HG03432 (cell line): Measurements from ENCODE around the gene SAP25.
"Not testable (repeated sequence)": the region's sequence is repeated elsewhere in the genome, so short reads cannot be mapped to it uniquely, and the experiment has no call there.

Source experiments
- ATAC-seq: cut with Tn5 transposase; IDR thresholded peaks from one replicate; pipeline ENCODE4 v1.9.1; 2021; ENCODE audit warnings: mild to moderate bottlenecking, moderate library complexity; ENCODE audit not compliant: unreplicated experiment

Gene SAP25

DNA sequence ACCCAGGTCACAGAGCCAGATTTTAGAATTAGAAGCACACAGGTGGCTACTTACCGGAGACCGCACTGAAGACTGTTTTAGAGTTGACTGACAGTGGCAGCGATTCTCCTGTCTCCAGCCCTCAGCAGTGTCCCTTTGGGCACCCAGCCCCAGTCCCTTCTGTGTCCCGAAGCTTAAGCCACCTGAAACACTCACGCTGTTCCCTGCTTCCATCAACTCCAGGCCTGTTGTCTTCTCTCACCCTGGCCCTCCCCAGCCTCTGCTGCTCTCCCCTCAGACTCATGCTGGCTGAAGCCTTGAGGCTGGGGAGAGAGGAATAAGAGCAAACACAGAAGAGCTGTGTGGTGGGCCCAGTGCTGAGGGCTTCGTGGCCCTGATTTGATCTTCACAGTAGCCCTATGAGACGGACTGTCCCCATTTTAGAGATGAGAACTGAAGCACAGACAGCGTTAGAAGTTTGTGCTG lies 10.6 kb downstream of the SAP25 start:
- no peak for ATAC-seq

GRCh38 chr7:100562195-100563099 lies 11.3 kb downstream of the SAP25 start:
- ATAC-seq = no peak

- ATAC-seq = no peak
These were observed 12.1 kb downstream of the SAP25 start for GRCh38 chr7:100561491-100562194.

DNA sequence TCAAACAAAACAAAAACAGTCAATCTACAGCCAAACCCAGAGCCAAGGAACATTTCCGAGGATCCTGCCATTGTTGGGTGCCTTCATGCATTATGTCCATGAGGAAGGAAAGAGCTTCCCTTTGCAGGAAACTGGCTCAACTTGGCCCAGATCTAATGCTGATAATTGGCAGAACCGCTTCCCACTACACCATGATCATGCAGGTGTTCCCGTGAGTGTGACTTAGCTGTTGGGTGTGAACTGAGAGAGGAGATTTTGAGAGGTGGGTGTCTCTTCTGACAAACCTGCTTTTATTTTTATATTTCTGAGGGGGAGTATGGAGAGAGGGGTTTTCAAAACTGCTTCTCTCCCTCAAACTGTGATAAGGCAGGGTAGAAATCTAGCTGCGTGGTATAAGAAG lies 14.6 kb downstream of the SAP25 start:
- no peak for ATAC-seq

DNA sequence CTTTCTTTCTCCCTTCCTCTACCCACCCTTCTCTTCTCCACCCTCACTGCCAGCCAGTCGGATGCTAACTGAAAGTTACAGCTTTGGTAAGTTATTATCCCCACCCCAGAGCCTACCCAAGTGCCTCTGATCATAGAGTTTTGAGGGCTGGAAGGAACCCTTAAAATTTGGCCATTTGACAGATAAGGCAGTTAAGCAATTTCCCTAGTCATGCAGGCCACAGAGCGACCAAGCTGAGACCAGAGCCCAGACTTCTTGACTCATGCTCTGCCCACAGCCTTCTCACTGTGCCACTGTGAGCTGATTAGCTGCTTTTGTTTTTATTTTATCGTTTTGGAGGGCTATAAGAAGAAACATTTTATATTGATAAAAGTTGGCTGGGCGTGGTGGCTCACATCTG lies 17.2 kb downstream of the SAP25 start:
- no peak for ATAC-seq

DNA sequence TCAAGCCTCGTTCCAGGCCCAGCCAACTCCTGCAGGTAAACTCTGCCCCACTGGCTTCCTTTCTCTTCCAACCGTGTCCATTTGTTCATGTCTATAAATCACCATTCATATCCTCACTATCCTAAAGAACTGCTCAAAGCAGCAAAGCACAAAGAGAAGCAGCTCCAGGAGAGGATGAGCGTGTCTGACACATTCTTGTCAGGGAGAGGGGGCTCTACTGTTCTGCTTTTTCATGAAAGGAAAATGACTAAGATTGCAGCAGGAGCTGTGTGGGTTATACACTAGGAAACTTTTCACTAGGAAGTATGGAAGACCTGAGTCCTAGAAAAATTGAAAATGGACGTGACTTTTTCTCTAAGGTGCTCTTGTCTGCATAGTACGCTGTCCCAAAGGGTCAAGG lies 18.0 kb downstream of the SAP25 start:
- no peak for ATAC-seq

- ATAC-seq = no peak
These were observed 20.7 kb downstream of the SAP25 start for GRCh38 chr7:100553032-100553431.

- ATAC-seq = no peak
These were observed 21.2 kb downstream of the SAP25 start for GRCh38 chr7:100552532-100552931.

- ATAC-seq = not testable (repeated sequence)
These were observed 25.3 kb downstream of the SAP25 start for GRCh38 chr7:100548446-100548845.

GRCh38 chr7:100547872-100548271 lies 25.8 kb downstream of the SAP25 start:
- no peak for ATAC-seq

- ATAC-seq = no peak
These were observed 26.5 kb downstream of the SAP25 start for GRCh38 chr7:100546926-100547800.

DNA sequence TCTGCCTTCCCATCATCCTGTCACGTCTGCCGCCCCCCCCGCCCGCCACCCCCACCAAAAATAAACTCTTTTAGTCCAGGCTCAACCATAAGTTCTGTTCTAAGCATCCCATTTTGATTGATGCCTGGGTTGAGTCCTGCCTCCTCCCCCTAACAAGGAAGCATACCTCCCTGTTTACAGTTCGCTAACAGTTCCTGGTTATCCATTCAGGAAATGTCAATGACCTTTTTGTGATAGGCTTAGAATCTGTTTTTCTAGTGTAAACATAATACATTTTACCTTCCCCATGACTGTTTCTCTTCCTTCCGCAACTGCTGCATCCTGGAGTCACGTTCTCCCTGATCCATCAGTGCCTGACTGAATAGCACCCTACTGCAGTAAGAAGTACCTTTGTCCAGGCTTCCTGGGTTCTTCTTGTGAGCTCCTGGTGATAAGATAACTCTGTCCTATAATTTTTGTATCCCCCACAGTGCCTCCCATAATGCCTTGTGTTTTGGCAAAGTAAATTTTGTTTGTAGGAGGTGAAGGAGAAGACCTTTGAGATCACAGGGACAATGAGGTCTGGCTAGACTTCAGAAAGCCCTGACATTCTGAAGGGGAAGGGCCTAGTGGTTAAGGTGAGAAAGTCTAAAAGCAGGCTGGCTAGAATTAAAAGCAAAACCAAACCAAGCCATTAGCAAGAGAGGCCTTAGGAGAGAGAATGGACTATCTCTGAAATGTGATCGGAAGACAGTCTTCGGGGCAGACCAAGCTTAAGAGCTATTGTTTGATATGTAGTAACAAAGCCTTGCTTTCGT lies 27.4 kb downstream of the SAP25 start:
- ATAC-seq = peak; percentile 37

DNA sequence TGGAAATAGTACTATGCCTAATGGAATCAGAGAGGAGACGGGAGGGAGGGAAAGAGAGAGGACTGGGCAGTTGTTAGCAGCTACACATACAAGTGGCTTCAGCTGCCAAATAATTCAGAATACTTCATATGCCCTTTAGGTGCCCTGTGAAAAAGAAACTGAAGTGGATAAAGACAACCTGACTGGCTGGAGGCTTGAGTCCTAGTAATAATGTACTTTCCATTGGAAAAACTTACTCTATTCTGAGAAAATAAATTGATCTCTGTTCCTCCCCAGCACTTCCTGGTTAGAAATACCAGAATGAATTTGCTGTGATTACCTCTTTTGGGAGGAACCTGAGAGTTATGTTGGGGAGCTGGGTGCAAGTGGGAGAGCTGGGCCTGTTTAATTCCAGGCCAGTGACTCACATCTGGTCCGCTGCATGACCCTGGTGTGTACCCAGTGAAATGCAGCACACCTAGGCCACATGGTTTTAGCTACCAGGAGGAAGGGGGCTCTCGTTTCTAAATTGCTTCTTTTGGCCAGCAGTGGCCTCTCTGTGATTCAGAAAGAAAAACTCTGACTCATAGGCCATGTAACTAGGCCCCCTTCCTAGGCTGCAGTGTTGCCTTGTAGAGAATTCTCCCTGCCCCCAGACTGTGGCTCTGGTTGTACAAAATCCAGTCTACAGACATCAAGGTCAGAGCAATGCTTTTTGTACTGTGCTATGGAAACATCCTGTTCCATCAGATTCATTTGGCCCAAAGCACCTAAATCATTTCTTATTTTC lies 28.2 kb downstream of the SAP25 start:
- ATAC-seq = peak; percentile 71

DNA sequence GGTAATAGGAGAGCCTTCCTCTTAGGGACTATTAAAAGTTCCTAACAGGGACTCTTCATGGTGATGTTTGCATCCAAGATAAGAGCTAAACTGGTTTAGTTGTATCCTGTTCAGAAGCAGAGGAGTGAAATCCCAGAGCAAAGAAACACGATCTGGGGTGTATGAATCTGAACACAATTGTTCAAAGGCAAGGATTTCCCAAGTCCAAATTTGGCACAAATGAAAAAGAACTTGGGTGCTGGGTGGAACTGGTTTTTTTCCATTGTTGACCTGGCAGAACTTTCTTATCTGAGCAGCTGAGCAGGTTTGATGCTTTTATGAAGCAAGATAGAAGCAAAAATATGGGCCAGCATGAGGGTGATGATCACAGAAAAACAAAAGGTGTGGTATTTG lies 28.7 kb downstream of the SAP25 start:
- no peak for ATAC-seq

GRCh38 chr7:100544386-100544785 lies 29.3 kb downstream of the SAP25 start:
- ATAC-seq = no peak

- ATAC-seq = no peak
These were observed 30.1 kb downstream of the SAP25 start for GRCh38 chr7:100543586-100543985.

- not testable (repeated sequence) for ATAC-seq
These were observed 32.4 kb downstream of the SAP25 start for GRCh38 chr7:100541309-100541708.

DNA sequence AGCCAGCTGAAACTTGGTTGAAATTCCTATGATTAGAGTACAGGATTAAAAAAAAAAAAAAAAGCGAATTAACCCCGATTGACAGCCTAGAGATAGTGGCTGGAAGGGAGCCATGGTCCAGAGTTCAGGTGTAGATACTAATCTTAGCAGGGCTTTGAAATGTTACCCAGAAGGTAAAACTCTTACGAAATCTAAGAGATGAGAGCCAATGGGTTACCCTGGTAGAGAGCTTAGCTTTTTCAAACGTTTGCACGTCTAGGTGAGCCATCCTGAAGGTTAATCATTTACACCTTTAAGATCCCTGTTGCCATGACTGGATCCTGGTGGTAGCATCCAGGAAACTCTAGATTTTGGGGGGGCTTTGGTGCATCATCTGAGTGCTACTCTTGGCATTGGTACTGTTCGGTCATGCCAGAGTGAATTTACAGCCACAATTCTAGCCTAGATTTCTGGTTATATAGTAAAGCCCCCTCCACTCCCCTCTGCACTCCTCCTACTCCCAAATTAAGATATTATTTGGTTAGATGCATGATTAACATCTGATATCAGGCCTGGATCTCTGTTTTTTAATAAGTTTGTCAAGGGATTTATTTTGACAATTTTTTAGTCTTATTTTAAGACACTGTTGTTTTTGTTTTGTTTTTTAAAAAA lies 33.5 kb downstream of the SAP25 start:
- no peak for ATAC-seq

GRCh38 chr7:100539436-100540006 lies 34.2 kb downstream of the SAP25 start:
- no peak for ATAC-seq
